Measurements from ENCODE around the gene PPIH.
"Not testable (repeated sequence)": the region's sequence is repeated elsewhere in the genome, so short reads cannot be mapped to it uniquely, and the experiment has no call there.

The PPIH gene

DNA sequence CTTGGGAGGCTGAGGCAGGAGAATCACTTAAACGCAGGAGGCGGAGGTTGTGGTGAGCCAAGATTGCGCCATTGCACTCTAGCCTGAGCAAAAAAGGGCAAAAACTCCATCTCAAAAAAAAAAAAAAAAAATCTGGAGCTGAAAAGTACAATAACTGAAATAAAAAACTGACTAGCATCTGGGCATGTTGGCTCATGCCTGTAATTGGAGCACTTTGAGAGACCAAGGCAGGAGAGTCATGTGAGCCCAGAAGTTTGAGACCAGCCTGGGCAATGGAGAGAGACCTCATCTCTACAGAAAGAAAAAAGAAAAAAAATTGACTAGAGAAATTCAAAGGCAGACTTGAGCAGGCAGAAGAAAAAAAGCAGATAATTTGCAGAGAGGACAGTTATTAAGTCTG is 63.7 kb downstream of the PPIH start:
- H3K27me3 ChIP-seq (ENCODE audit: insufficient read depth, poor library complexity, severe bottlenecking): no peaks in the 10 kb centered on the region
- no peak overlapping the region for H3K27ac ChIP-seq (replicated peaks)
- no peak overlapping the region for H3K4me3 ChIP-seq (replicated peaks; ENCODE audit: insufficient read depth, low read length)
- no peak for TF ChIP-seq POLR2AphosphoS5 (IDR thresholded peaks at IDR 0.05; ENCODE audit: low read depth)
- TF ChIP-seq, protein P1, sequence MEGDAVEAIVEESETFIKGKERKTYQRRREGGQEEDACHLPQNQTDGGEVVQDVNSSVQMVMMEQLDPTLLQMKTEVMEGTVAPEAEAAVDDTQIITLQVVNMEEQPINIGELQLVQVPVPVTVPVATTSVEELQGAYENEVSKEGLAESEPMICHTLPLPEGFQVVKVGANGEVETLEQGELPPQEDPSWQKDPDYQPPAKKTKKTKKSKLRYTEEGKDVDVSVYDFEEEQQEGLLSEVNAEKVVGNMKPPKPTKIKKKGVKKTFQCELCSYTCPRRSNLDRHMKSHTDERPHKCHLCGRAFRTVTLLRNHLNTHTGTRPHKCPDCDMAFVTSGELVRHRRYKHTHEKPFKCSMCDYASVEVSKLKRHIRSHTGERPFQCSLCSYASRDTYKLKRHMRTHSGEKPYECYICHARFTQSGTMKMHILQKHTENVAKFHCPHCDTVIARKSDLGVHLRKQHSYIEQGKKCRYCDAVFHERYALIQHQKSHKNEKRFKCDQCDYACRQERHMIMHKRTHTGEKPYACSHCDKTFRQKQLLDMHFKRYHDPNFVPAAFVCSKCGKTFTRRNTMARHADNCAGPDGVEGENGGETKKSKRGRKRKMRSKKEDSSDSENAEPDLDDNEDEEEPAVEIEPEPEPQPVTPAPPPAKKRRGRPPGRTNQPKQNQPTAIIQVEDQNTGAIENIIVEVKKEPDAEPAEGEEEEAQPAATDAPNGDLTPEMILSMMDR (IDR thresholded peaks at IDR 0.05; ENCODE audit: insufficient read depth, low read length): no peak
- no peak for TF ChIP-seq GABPA (IDR thresholded peaks at IDR 0.05; ENCODE audit: low read depth)
- TF ChIP-seq SPI1 (IDR thresholded peaks at IDR 0.05; ENCODE audit: borderline replicate concordance, low read depth): no peak
- TF ChIP-seq, protein P2, sequence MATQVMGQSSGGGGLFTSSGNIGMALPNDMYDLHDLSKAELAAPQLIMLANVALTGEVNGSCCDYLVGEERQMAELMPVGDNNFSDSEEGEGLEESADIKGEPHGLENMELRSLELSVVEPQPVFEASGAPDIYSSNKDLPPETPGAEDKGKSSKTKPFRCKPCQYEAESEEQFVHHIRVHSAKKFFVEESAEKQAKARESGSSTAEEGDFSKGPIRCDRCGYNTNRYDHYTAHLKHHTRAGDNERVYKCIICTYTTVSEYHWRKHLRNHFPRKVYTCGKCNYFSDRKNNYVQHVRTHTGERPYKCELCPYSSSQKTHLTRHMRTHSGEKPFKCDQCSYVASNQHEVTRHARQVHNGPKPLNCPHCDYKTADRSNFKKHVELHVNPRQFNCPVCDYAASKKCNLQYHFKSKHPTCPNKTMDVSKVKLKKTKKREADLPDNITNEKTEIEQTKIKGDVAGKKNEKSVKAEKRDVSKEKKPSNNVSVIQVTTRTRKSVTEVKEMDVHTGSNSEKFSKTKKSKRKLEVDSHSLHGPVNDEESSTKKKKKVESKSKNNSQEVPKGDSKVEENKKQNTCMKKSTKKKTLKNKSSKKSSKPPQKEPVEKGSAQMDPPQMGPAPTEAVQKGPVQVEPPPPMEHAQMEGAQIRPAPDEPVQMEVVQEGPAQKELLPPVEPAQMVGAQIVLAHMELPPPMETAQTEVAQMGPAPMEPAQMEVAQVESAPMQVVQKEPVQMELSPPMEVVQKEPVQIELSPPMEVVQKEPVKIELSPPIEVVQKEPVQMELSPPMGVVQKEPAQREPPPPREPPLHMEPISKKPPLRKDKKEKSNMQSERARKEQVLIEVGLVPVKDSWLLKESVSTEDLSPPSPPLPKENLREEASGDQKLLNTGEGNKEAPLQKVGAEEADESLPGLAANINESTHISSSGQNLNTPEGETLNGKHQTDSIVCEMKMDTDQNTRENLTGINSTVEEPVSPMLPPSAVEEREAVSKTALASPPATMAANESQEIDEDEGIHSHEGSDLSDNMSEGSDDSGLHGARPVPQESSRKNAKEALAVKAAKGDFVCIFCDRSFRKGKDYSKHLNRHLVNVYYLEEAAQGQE (IDR thresholded peaks at IDR 0.05; ENCODE audit: insufficient replicate concordance, low read depth): no peak
- no peak for DNase-seq (ENCODE audit: low read depth in 1 of 2, low spot score in 1 of 2)

DNA sequence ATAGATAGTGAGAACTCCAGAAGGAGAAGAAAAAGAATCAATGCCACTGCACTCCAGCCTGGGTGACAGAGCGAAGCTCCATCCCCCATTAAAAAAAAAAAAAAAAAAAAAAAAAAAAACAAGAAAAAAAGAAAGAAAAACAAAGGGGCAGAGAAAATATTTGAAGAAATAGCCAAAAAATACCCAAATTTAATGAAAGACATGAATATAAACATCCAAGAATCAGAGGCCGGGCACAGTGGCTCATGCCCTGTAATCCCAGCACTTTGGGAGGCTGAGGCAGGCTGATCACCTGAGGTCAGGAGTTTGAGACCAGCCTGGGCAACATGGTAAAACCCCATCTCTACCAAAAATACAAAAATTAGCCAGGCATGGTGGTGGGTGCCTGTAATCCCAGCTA is 64.2 kb downstream of the PPIH start:
- H3K27me3 ChIP-seq (ENCODE audit: insufficient read depth, poor library complexity, severe bottlenecking); DNase-seq (ENCODE audit: low read depth in 1 of 2, low spot score in 1 of 2); H3K27ac ChIP-seq (replicated peaks); H3K4me3 ChIP-seq (replicated peaks; ENCODE audit: insufficient read depth, low read length): not testable (repeated sequence)

DNA sequence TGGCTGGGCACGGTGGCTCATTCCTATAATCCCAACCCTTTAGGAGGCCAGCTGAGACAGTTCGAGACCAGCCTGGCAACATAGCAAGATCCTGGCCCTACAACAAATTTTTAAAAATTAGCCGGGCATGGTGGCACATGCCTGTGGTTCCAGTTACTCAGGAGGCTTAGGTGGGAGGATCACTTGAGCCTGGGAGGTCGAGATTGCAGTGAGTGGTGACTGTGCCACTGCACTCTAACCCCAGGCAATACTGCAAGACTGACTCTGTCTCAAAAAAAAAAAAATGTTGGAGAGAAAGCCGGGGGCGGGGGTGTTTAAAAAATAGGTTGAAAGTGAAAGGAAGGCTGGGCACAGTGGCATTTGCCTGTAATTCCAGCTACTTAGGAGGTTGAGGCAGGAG is 65.3 kb downstream of the PPIH start:
- TF ChIP-seq, protein P1 (IDR thresholded peaks at IDR 0.05; ENCODE audit: insufficient read depth, low read length): no peak
- Histone ChIP-seq H3K27ac (replicated peaks) (no peak overlapping the region), H3K27me3 (ENCODE audit: insufficient read depth, poor library complexity, severe bottlenecking) (no peaks in the 10 kb centered on the region), H3K4me3 (replicated peaks; ENCODE audit: insufficient read depth, low read length) (no peak overlapping the region)
- no peak for DNase-seq (ENCODE audit: low read depth in 1 of 2, low spot score in 1 of 2)

DNA sequence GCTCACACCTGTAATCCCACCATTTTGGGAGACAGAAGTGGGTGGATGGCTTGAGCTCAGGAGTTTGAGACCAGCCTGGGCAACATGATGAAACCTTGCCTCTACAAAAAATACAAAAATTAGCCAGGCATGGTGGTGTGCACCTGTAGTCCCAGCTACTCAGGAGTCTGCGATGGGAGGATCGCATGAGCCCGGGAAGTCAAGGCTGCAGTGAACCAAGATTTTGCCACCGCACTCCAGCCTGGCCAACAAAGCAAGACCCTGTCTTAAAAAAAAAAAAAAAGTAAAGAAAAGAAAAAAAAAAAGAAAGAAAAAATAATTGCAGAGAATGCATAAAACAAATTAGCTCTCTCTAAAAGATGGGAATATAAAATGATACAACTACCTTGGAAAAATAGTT is 67.6 kb downstream of the PPIH start:
- not testable (repeated sequence) for DNase-seq (ENCODE audit: low read depth in 1 of 2, low spot score in 1 of 2); H3K27me3 ChIP-seq (ENCODE audit: insufficient read depth, poor library complexity, severe bottlenecking); H3K27ac ChIP-seq (replicated peaks); H3K4me3 ChIP-seq (replicated peaks; ENCODE audit: insufficient read depth, low read length)

Data from HL-60 (cell line).